HG03097 (cell line): ENCODE data around the gene MRPL37.
"Not testable (repeated sequence)": the region's sequence is repeated elsewhere in the genome, so short reads cannot be mapped to it uniquely, and the experiment has no call there.

Experiments used
- ATAC-seq: cut with Tn5 transposase; IDR thresholded peaks from one replicate; pipeline ENCODE4 v1.9.1; 2021; ENCODE audit not compliant: unreplicated experiment, low FRiP score

MRPL37 gene

GRCh38 chr1:54218883-54219687 is 19.1 kb downstream of the MRPL37 start:
- ATAC-seq, result no peak

DNA sequence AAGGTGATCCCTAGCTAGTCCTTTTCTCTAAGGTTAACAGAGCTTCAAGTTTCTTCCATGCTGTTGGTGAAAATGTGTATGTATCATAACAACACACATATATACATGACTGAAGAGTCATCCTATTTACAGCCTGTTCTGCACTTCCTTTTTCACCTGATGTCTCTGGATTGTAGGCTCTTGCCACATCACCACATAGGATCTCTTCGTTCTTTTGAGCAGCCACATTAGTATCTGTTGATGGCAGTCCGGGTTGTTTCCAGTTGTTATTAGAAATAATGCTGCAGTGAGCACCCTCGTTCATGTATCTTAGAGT is 19.7 kb downstream of the MRPL37 start:
- ATAC-seq, result no peak

GRCh38 chr1:54220004-54220811 is 20.2 kb downstream of the MRPL37 start:
- no peak for ATAC-seq

GRCh38 chr1:54221113-54221834 is 21.3 kb downstream of the MRPL37 start:
- ATAC-seq, result no peak

- no peak for ATAC-seq
Measured at GRCh38 chr1:54221867-54222484, 22.0 kb downstream of the MRPL37 start.

GRCh38 chr1:54222711-54223110 is 22.7 kb downstream of the MRPL37 start:
- no peak for ATAC-seq

DNA sequence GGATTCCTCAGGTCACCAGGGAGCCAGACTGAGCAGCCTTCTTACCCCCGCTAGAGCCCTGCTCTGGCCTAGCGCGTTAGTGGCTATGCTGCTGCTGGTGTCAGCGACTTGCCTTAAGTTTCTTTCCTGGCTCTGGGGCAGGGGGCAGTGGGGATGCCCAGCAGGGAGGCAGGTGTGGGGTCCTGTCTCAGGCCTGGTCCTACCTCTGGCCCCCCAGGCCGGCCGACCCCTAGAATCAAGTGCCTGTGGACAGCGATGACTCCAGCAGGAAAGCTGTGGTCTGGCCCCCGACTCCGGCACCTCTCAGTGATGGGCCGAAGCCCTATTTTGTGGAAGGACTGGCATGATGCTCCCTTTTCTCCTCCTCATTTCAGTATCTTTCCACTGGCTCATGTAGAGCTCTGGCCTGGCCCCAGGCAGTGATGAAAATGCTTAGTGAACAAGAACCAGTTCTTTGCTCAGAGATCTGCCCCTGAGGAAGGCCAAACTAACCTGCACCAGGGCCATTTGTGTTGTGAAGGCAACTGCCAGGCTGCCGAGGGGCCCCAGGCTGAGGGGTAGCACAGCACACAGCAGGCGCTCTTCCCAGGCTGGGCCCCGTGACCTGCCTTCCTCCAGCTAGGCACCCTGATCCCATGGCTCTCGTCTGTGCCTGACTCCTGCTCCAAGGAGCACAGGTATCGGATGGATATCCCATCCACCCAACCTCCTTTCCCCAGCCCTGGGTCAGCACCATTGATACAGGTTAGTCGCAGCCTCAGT is 23.7 kb downstream of the MRPL37 start:
- no peak for ATAC-seq

- no peak for ATAC-seq
Measured at GRCh38 chr1:54224233-54224632, 24.3 kb downstream of the MRPL37 start.

- no peak for ATAC-seq
Measured at GRCh38 chr1:54225378-54225777, 25.4 kb downstream of the MRPL37 start.

DNA sequence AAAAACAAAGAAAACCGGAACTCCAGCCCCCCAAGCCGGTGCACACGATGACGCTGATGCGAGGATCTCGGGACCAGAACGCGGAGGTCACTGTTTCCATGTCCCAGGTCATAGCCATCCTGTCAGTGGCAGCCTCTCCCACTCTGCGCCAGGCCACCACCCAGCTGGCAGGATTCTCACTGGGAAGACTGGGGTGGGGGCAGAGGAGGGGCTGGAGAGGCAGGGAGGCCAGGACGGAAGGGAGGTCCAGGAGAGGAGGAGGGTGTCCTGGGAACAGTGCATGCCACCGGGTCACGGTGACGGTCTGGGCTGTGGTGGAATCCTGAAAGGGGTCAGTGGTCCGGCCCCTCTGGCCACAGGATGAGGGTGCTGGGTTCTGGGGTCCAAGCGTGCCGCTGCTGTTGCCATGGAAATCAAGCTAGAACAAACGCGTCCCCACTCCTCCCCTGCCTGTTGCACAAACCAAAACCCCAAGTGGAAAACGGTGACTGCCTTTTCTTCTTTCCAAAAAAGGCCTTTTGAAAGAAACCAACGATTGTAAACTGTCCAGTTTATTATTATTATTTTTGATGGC is 26.1 kb downstream of the MRPL37 start:
- ATAC-seq, result no peak

GRCh38 chr1:54227091-54227602 is 27.2 kb downstream of the MRPL37 start:
- ATAC-seq, result no peak

DNA sequence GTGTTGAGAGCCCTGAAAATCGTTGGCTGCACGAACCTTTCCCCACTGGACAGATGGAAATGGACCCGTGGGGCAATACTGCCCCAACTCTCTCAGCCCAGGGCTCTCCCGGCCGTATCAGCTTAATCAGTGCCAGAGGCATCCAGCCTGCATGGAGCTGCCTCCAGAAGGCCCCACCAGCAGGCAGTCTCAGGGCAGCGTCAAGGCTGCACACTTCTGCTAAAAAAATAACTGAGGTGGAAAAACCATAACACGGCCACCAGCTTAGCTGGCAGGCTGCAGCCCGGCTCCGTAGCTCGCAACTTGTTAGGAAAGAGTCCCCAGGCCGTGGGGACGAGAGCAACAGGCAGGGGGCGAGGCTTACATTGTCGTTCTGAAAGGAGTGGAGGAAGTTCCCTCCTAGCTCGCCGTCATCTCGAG is 27.9 kb downstream of the MRPL37 start:
- no peak for ATAC-seq

DNA sequence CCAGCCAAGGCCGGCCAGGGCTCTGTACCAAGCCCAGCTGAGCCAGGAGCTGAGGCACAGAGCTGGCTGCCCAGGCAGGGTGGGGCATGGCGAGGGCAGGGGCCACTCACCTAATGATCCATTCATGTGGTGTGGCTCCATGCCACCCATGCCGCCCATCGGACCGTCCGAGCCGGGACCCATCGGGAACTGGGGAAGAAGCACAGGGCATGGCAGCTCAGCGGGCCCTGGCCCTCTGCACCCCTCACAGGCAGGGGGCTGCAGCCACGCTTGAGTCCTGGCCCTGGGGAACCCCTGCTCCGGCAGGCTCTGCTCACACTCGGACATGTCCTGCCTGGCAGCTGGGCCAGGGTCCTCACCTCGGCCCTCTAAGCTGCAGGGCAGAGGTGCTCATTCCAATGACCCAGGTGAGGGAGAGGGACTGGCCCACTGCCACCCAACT is 28.7 kb downstream of the MRPL37 start:
- no peak for ATAC-seq

DNA sequence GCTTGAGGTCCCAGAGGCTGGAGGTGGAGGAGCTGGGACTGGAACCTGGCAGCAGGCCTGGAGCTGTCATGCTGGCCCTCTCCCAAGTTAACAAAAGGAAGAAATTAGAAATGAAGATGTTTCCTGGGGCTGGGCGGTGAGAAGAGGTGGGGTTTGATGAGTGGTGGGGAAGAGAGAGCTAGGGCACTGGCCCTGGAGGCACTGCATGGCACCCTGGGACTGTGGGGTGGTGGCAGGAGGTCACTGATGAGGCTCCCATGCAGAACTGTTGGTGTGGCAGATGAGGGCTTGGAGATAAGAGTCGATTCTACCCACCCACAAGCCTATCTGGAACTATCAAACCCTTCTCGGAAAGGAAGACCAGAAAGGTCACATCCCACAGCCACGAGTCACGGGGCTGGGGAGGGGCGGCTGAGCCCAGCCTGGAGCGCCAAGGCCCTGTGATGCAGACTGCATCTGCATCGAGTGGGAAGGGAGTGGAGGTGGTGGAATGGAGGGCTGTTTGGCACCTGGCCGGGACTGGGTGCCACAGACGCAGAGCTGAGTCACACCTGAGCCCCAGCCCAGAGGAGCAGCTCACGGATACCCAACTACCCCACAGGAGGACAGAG is 29.4 kb downstream of the MRPL37 start:
- no peak for ATAC-seq

GRCh38 chr1:54230507-54231339 is 30.8 kb downstream of the MRPL37 start:
- ATAC-seq, result no peak

- ATAC-seq, result not testable (repeated sequence)
Measured at GRCh38 chr1:54233196-54233595, 33.2 kb downstream of the MRPL37 start.

GRCh38 chr1:54234284-54234683 is 34.3 kb downstream of the MRPL37 start:
- no peak for ATAC-seq

DNA sequence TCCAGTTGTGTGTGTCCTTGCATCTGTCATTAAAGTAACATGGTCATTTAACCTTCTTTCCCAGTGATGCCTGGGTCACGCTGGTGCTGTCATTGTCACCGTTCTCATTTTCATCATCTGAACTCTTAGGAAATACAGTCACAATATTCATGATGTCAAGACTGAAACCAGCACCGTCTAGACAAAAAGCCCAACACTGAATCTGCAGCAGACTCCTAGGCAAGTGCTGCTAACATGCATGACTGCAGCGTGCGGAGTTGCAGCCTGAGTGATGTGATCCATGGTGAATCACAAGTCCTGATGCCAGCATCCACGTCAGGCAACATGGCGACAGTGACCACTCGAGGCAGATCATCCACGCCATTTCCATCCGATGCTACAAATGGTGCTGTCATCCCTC is 37.6 kb downstream of the MRPL37 start:
- ATAC-seq, result no peak
